WTC11 (cell line): ENCODE data around the gene PCDHGC4. TPM values are rescaled to one million over a fixed set of nuclear protein-coding genes. Genes with fewer than 3 reads are reported as not detected.
A peak's percentile ranks its signal among the peaks of the same experiment; 100 is the strongest.

Experiments
- ATAC-seq: fragments of 200-7000 bp; cut with Tn5 transposase; 2 replicates; pipeline ENCODE4 v1.10.0; 2021; ENCODE audit warnings: mild to moderate bottlenecking, moderate library complexity
- CTCF ChIA-PET: fragments of 300-600 bp; sonication (Branson Sonifier 250); formaldehyde crosslinking; loops from one replicate; lab custom pipeline; 2021; ENCODE audit warnings: antibody characterized with exemption; lab: Charles Lee
- POLR2A ChIA-PET: fragments of 350-600 bp; sonication (Branson Sonifier 250); formaldehyde crosslinking; loops from one replicate; lab custom pipeline; 2021; ENCODE audit warnings: antibody characterized with exemption; lab: Charles Lee
- DNase-seq: peaks from one replicate; pipeline ENCODE4 v3.0.0; 2021; ENCODE audit warnings: low spot score
- H3K27ac Mint-ChIP-seq: 2 replicates; pipeline ENCODE4 v1.8.0; 2021; ENCODE audit warnings: mixed read lengths
- H3K27me3 Mint-ChIP-seq: 2 replicates; pipeline ENCODE4 v1.8.0; 2021; ENCODE audit warnings: low read depth, mild to moderate bottlenecking, moderate library complexity, mixed read lengths
- H3K36me3 Mint-ChIP-seq: 2 replicates; pipeline ENCODE4 v1.8.0; 2021; ENCODE audit warnings: mixed read lengths
- H3K4me1 Mint-ChIP-seq: 2 replicates; pipeline ENCODE4 v1.8.0; 2022; ENCODE audit warnings: mixed read lengths
- H3K4me3 Mint-ChIP-seq: 2 replicates; pipeline ENCODE4 v1.8.0; 2021; ENCODE audit warnings: mild to moderate bottlenecking, moderate library complexity, mixed read lengths
- H3K9me3 Mint-ChIP-seq: 2 replicates; pipeline ENCODE4 v1.8.0; 2021; ENCODE audit warnings: mixed read lengths
- ARID4B ChIP-seq: sonication (generic); formaldehyde crosslinking; IDR thresholded peaks from 2 replicates; pipeline ENCODE4 v1.8.0; 2023; ENCODE audit warnings: missing genetic modification reagents, mild to moderate bottlenecking, borderline replicate concordance
- ATF2 ChIP-seq: sonication (generic); formaldehyde crosslinking; IDR thresholded peaks from 2 replicates; pipeline ENCODE4 v1.8.1; 2022; ENCODE audit warnings: low read depth, missing genetic modification reagents, borderline replicate concordance
- CREM ChIP-seq: sonication (generic); formaldehyde crosslinking; IDR thresholded peaks from 2 replicates; pipeline ENCODE4 v1.8.1; 2022; ENCODE audit warnings: mild to moderate bottlenecking, missing genetic modification reagents, moderate library complexity
- ERG ChIP-seq: fragments of 250-450 bp; sonication (Bioruptor Pico); IDR thresholded peaks from 2 replicates; pipeline ENCODE4 v1.8.0; 2021; ENCODE audit warnings: mild to moderate bottlenecking
- HMGXB4 ChIP-seq: sonication (generic); formaldehyde crosslinking; IDR thresholded peaks from 2 replicates; pipeline ENCODE4 v1.8.1; 2023; ENCODE audit warnings: mild to moderate bottlenecking, moderate library complexity, missing genetic modification reagents
- MAX ChIP-seq: sonication (generic); formaldehyde crosslinking; IDR thresholded peaks from 2 replicates; pipeline ENCODE4 v1.8.0; 2022; ENCODE audit warnings: mild to moderate bottlenecking, missing genetic modification reagents
- MYBL2 ChIP-seq: sonication (generic); formaldehyde crosslinking; IDR thresholded peaks from 2 replicates; pipeline ENCODE4 v1.8.1; 2023; ENCODE audit warnings: mild to moderate bottlenecking, moderate library complexity, missing genetic modification reagents
- USF1 ChIP-seq: sonication (generic); formaldehyde crosslinking; IDR thresholded peaks from 2 replicates; pipeline ENCODE4 v1.8.0; 2022; ENCODE audit warnings: mild to moderate bottlenecking, missing genetic modification reagents
- USF2 ChIP-seq: sonication (generic); formaldehyde crosslinking; IDR thresholded peaks from 2 replicates; pipeline ENCODE4 v1.8.1; 2023; ENCODE audit warnings: mild to moderate bottlenecking, missing genetic modification reagents, moderate library complexity
- ZSCAN18 ChIP-seq: fragments of 250-450 bp; sonication (Bioruptor Pico); IDR thresholded peaks from 2 replicates; pipeline ENCODE4 v2.1.2; 2022; ENCODE audit warnings: mild to moderate bottlenecking, moderate library complexity
- total RNA-seq: library from RNA; stranded (reverse); gene quantifications from 3 replicates; pipeline ENCODE4 v1.2.3, GENCODE V29; 2021

Gene PCDHGC4
- total RNA-seq, 1 experiment from 2014 or later, result 6.1 TPM

- TF ChIP-seq CREM (CRISPR knock-in tag), result no peak
- TF ChIP-seq USF1, result 0 out of 2 replicates have a peak, but pooled peaks have one; percentile 23
- TF ChIP-seq ERG (CRISPR knock-in tag), result no peak
- TF ChIP-seq HMGXB4, result peak; percentile 61; the same call in 1 of the 2 replicates
- no peak for TF ChIP-seq ZSCAN18
- no peak for TF ChIP-seq USF2
- TF ChIP-seq MAX, result peak; percentile 78
- TF ChIP-seq, all 79 proteins: peak for 6
Observed at GRCh38 chr5:141475625-141476131, 9.2 kb upstream of the PCDHGC4 start, which contains the start of gene PCDHGC3 (continued).

- peaks cover 28% of the 10 kb centered on the region for H3K27me3 Mint-ChIP-seq
- DNase-seq, result peak; percentile 64
- H3K9me3 Mint-ChIP-seq, result peaks cover 2% of the 10 kb centered on the region; the same call in 1 of the 2 replicates
- peak overlapping the region; percentile 92 for H3K4me3 Mint-ChIP-seq
- H3K4me1 Mint-ChIP-seq, result peaks cover 37% of the 10 kb centered on the region
- TF ChIP-seq ARID4B (0 out of 2 replicates have a peak, but pooled peaks have one; percentile 3), MYBL2 (CRISPR knock-in tag) (peak; percentile 1; the same call in 1 of the 2 replicates), ATF2 (CRISPR knock-in tag) (no peak)
- peak; percentile 6 for ATAC-seq
- POLR2A ChIA-PET, result interaction anchor here (0.9 to 1.4 kb wide), 3 partner anchors 9 to 36 kb away, joined by 3 to 4 read pairs (median 4); partner anchors contain the start of gene PCDHGC4
- CTCF ChIA-PET, result interaction anchor here (0.7 to 5.2 kb wide), 38 partner anchors 9 to 484 kb away, joined by 3 to 113 read pairs (median 8); partner anchors contain the start of genes DIAPH1, PCDHB14, PCDHB15 and PCDHB5
- peak overlapping the region; percentile 93 for H3K27ac Mint-ChIP-seq
- peaks cover 7% of the 10 kb centered on the region for H3K36me3 Mint-ChIP-seq
Observed at GRCh38 chr5:141476132-141476911, 8.5 kb upstream of the PCDHGC4 start.
